Measurements from ENCODE around the gene XBP1.
A peak's percentile ranks its signal among the peaks of the same experiment; 100 is the strongest.
"Not testable (repeated sequence)": the region's sequence is repeated elsewhere in the genome, so short reads cannot be mapped to it uniquely, and the experiment has no call there.

The XBP1 gene

GRCh38 chr22:28826430-28826829 is 26.1 kb upstream of the XBP1 start:
- H3K27ac Mint-ChIP-seq, H3K9me3 Mint-ChIP-seq, H3K27me3 Mint-ChIP-seq, ATAC-seq, H3K4me3 Mint-ChIP-seq: not testable (repeated sequence)
- Mint-ChIP-seq H3K36me3 (peaks cover 22% of the 10 kb centered on the region), H3K4me1 (peaks cover 12% of the 10 kb centered on the region)

- Mint-ChIP-seq H3K36me3 (peaks cover 16% of the 10 kb centered on the region), H3K4me1 (peaks cover 11% of the 10 kb centered on the region)
- H3K9me3 Mint-ChIP-seq, ATAC-seq, H3K4me3 Mint-ChIP-seq, H3K27me3 Mint-ChIP-seq, H3K27ac Mint-ChIP-seq: not testable (repeated sequence)
Measured at GRCh38 chr22:28824455-28824854, 24.1 kb upstream of the XBP1 start.

GRCh38 chr22:28822930-28823551 is 22.7 kb upstream of the XBP1 start:
- peaks cover 12% of the 10 kb centered on the region for H3K4me1 Mint-ChIP-seq
- no peaks in the 10 kb centered on the region for H3K9me3 Mint-ChIP-seq
- H3K27me3 Mint-ChIP-seq, result no peaks in the 10 kb centered on the region

GRCh38 chr22:28821452-28821851 is 21.1 kb upstream of the XBP1 start:
- H3K27ac Mint-ChIP-seq, result peak overlapping the region; percentile 17
- H3K27me3 Mint-ChIP-seq, result no peaks in the 10 kb centered on the region
- ATAC-seq, result no peak
- H3K36me3 Mint-ChIP-seq, result peaks cover 11% of the 10 kb centered on the region
- peaks cover 16% of the 10 kb centered on the region for H3K4me1 Mint-ChIP-seq
- H3K4me3 Mint-ChIP-seq, result no peak overlapping the region
- no peaks in the 10 kb centered on the region for H3K9me3 Mint-ChIP-seq

More at GRCh38 chr22:28822930-28823551, 22.7 kb upstream of the XBP1 start:
- peak overlapping the region; percentile 9 for H3K4me3 Mint-ChIP-seq
- peak; percentile 74 for ATAC-seq
- H3K36me3 Mint-ChIP-seq, result peaks cover 14% of the 10 kb centered on the region
- H3K27ac Mint-ChIP-seq, result peak overlapping the region; percentile 68

GRCh38 chr22:28820885-28821284 is 20.5 kb upstream of the XBP1 start:
- H3K9me3 Mint-ChIP-seq, result no peaks in the 10 kb centered on the region
- H3K36me3 Mint-ChIP-seq, result peaks cover 11% of the 10 kb centered on the region
- H3K27me3 Mint-ChIP-seq, result no peaks in the 10 kb centered on the region
- H3K27ac Mint-ChIP-seq, result no peak overlapping the region
- ATAC-seq, result no peak
- no peak overlapping the region for H3K4me3 Mint-ChIP-seq
- H3K4me1 Mint-ChIP-seq, result peaks cover 16% of the 10 kb centered on the region

- H3K4me3 Mint-ChIP-seq, result no peak overlapping the region
Measured at GRCh38 chr22:28819253-28820096, 19.1 kb upstream of the XBP1 start.

GRCh38 chr22:28817919-28818859 is 17.8 kb upstream of the XBP1 start:
- H3K27ac Mint-ChIP-seq, result no peak overlapping the region
- H3K4me1 Mint-ChIP-seq, result peaks cover 16% of the 10 kb centered on the region

More at GRCh38 chr22:28819253-28820096, 19.1 kb upstream of the XBP1 start:
- Mint-ChIP-seq H3K36me3 (peaks cover 18% of the 10 kb centered on the region), H3K27me3 (no peaks in the 10 kb centered on the region), H3K9me3 (no peaks in the 10 kb centered on the region), H3K4me1 (peaks cover 16% of the 10 kb centered on the region), H3K27ac (peak overlapping the region; percentile 32)
- no peak for ATAC-seq

GRCh38 chr22:28817064-28817463 is 16.7 kb upstream of the XBP1 start:
- no peak overlapping the region for H3K27ac Mint-ChIP-seq
- H3K9me3 Mint-ChIP-seq, result no peaks in the 10 kb centered on the region
- no peak overlapping the region for H3K4me3 Mint-ChIP-seq
- no peaks in the 10 kb centered on the region for H3K27me3 Mint-ChIP-seq
- peaks cover 17% of the 10 kb centered on the region for H3K36me3 Mint-ChIP-seq
- ATAC-seq, result no peak
- peaks cover 13% of the 10 kb centered on the region for H3K4me1 Mint-ChIP-seq

More at GRCh38 chr22:28817919-28818859, 17.8 kb upstream of the XBP1 start:
- no peak overlapping the region for H3K4me3 Mint-ChIP-seq
- H3K27me3 Mint-ChIP-seq, result no peaks in the 10 kb centered on the region
- no peaks in the 10 kb centered on the region for H3K9me3 Mint-ChIP-seq
- ATAC-seq, result no peak
- H3K36me3 Mint-ChIP-seq, result peaks cover 28% of the 10 kb centered on the region

- no peak for ATAC-seq
- Mint-ChIP-seq H3K27me3 (no peaks in the 10 kb centered on the region), H3K36me3 (peaks cover 17% of the 10 kb centered on the region), H3K4me1 (peaks cover 22% of the 10 kb centered on the region), H3K4me3 (no peak overlapping the region), H3K9me3 (no peaks in the 10 kb centered on the region), H3K27ac (no peak overlapping the region)
Measured at GRCh38 chr22:28815729-28816128, 15.4 kb upstream of the XBP1 start.

GRCh38 chr22:28815111-28815510 is 14.7 kb upstream of the XBP1 start:
- Mint-ChIP-seq H3K4me1 (peaks cover 28% of the 10 kb centered on the region), H3K36me3 (peaks cover 17% of the 10 kb centered on the region), H3K27ac (no peak overlapping the region), H3K27me3 (no peaks in the 10 kb centered on the region), H3K4me3 (no peak overlapping the region), H3K9me3 (no peaks in the 10 kb centered on the region)
- ATAC-seq, result no peak

- Mint-ChIP-seq H3K4me3 (no peak overlapping the region), H3K4me1 (peaks cover 33% of the 10 kb centered on the region)
- ATAC-seq, result no peak
Measured at GRCh38 chr22:28813772-28814518, 13.6 kb upstream of the XBP1 start.

GRCh38 chr22:28812516-28812915 is 12.1 kb upstream of the XBP1 start:
- Mint-ChIP-seq H3K4me3 (no peak overlapping the region), H3K27ac (no peak overlapping the region), H3K36me3 (peaks cover 29% of the 10 kb centered on the region), H3K9me3 (no peaks in the 10 kb centered on the region), H3K27me3 (no peaks in the 10 kb centered on the region), H3K4me1 (peaks cover 23% of the 10 kb centered on the region)
- no peak for ATAC-seq

More at GRCh38 chr22:28813772-28814518, 13.6 kb upstream of the XBP1 start:
- Mint-ChIP-seq H3K9me3 (no peaks in the 10 kb centered on the region), H3K36me3 (peaks cover 21% of the 10 kb centered on the region), H3K27ac (no peak overlapping the region), H3K27me3 (no peaks in the 10 kb centered on the region)

- Mint-ChIP-seq H3K27ac (no peak overlapping the region), H3K4me3 (no peak overlapping the region), H3K9me3 (no peaks in the 10 kb centered on the region), H3K27me3 (no peaks in the 10 kb centered on the region), H3K4me1 (peaks cover 23% of the 10 kb centered on the region), H3K36me3 (peaks cover 29% of the 10 kb centered on the region)
- no peak for ATAC-seq
Measured at GRCh38 chr22:28810821-28811491, 10.6 kb upstream of the XBP1 start.

GRCh38 chr22:28808716-28809355 is 8.5 kb upstream of the XBP1 start:
- no peak for ATAC-seq
- peaks cover 23% of the 10 kb centered on the region for H3K4me1 Mint-ChIP-seq
- no peak overlapping the region for H3K4me3 Mint-ChIP-seq
- no peak overlapping the region for H3K27ac Mint-ChIP-seq
- peaks cover 15% of the 10 kb centered on the region for H3K36me3 Mint-ChIP-seq
- no peaks in the 10 kb centered on the region for H3K9me3 Mint-ChIP-seq
- no peaks in the 10 kb centered on the region for H3K27me3 Mint-ChIP-seq

Measured in stimulated activated memory B cell treated with anti-CD40 and anti-IgM and Interleukin-4, amounts not matched to agents 10 μg/mL and 1 μg/mL and 100 μg/mL, for 72 hours (primary cell).